ENCODE data around the gene NEDD4L.

NEDD4L gene

DNA sequence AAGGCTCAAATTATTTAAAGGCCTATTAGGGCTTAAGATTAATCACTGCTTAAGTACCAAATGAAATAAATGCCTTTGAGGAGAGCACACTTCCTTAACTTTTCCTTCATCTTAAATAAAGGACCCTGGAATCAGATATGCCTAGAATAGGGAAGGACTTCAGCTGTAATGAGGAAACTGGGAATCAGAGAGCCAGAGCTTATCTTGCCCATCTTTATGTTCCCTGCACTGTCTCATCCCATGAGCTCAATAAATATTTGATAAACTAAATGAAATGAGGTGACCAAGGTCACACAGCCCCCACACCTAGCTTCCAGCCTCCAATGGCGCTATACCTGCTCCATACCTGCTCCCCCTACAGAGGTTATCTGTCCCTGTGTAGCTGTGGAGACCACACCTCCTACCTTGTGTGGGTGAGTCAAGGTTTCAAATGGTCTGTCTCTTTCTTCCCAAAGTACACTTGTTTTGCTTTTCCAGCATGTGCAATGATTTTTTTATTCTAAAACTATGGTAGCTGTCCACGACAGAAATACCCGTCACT, 23.4 kb upstream of the NEDD4L start:
- no peak for ATAC-seq
- TF ChIP-seq ZNF565 (CRISPR knock-in tag; conservative IDR thresholded peaks at IDR 0.05; ENCODE audit: low read depth) (no peak), RARB (CRISPR knock-in tag; IDR thresholded peaks at IDR 0.05) (no peak), BACH2 (CRISPR knock-in tag; IDR thresholded peaks at IDR 0.05; ENCODE audit: borderline replicate concordance) (no peak)
- TF ChIP-seq, protein P1, sequence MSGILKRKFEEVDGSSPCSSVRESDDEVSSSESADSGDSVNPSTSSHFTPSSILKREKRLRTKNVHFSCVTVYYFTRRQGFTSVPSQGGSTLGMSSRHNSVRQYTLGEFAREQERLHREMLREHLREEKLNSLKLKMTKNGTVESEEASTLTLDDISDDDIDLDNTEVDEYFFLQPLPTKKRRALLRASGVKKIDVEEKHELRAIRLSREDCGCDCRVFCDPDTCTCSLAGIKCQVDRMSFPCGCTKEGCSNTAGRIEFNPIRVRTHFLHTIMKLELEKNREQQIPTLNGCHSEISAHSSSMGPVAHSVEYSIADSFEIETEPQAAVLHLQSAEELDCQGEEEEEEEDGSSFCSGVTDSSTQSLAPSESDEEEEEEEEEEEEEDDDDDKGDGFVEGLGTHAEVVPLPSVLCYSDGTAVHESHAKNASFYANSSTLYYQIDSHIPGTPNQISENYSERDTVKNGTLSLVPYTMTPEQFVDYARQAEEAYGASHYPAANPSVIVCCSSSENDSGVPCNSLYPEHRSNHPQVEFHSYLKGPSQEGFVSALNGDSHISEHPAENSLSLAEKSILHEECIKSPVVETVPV (CRISPR knock-in tag; IDR thresholded peaks at IDR 0.05): no peak

DNA sequence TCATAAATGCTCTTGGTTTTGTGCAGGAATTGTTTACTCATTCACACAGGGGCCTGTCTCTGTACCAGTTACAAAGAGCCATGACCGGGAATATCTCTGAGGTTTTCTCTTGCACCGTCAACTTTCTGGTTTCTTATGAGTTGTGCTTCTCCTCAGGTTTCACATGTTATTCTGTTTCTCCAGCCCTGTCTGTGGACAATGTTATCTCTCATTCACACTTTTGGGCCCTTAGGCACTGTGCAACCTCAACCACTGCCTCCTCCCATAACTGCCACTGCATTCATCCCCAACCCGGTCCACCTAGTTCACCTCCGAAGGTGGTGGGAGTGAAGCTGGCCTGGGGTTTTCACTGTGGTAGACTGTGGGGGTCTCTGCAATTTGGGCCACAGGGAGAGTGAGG, 22.5 kb upstream of the NEDD4L start:
- no peak for ATAC-seq
- TF ChIP-seq SNAI2 (CRISPR knock-in tag; IDR thresholded peaks at IDR 0.05): no peak
- no peak for TF ChIP-seq ARNTL (CRISPR knock-in tag; IDR thresholded peaks at IDR 0.05; ENCODE audit: borderline replicate concordance, low read depth)
- no peak for TF ChIP-seq ZC3H10 (CRISPR knock-in tag; IDR thresholded peaks at IDR 0.05)

DNA sequence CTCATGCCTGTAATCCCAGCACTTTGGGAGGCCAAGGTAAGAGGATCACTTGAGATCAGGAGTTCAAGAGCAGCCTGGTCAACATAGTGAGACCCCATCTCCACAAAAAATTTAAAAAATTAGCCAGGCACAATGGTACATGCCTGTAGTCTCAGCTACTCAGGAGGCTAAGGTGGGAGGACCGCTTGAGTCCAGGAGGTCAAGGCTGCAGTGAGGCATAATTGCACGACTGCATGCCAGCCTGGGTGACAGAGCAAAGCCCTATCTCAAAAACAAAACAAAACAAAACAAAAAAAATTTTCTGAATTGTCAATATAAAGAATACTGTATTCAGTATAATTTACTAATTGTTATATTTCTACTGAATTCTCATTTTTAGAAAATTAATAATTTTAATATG, 20.9 kb upstream of the NEDD4L start:
- TF ChIP-seq, protein P2, sequence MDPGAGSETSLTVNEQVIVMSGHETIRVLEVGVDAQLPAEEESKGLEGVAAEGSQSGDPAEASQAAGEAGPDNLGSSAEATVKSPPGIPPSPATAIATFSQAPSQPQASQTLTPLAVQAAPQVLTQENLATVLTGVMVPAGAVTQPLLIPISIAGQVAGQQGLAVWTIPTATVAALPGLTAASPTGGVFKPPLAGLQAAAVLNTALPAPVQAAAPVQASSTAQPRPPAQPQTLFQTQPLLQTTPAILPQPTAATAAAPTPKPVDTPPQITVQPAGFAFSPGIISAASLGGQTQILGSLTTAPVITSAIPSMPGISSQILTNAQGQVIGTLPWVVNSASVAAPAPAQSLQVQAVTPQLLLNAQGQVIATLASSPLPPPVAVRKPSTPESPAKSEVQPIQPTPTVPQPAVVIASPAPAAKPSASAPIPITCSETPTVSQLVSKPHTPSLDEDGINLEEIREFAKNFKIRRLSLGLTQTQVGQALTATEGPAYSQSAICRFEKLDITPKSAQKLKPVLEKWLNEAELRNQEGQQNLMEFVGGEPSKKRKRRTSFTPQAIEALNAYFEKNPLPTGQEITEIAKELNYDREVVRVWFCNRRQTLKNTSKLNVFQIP (CRISPR knock-in tag; IDR thresholded peaks at IDR 0.05; ENCODE audit: borderline replicate concordance, low read depth): no peak
- TF ChIP-seq CSDC2 (CRISPR knock-in tag; IDR thresholded peaks at IDR 0.05): no peak
- no peak for TF ChIP-seq ZC3H10 (CRISPR knock-in tag; IDR thresholded peaks at IDR 0.05)
- TF ChIP-seq, protein P3, sequence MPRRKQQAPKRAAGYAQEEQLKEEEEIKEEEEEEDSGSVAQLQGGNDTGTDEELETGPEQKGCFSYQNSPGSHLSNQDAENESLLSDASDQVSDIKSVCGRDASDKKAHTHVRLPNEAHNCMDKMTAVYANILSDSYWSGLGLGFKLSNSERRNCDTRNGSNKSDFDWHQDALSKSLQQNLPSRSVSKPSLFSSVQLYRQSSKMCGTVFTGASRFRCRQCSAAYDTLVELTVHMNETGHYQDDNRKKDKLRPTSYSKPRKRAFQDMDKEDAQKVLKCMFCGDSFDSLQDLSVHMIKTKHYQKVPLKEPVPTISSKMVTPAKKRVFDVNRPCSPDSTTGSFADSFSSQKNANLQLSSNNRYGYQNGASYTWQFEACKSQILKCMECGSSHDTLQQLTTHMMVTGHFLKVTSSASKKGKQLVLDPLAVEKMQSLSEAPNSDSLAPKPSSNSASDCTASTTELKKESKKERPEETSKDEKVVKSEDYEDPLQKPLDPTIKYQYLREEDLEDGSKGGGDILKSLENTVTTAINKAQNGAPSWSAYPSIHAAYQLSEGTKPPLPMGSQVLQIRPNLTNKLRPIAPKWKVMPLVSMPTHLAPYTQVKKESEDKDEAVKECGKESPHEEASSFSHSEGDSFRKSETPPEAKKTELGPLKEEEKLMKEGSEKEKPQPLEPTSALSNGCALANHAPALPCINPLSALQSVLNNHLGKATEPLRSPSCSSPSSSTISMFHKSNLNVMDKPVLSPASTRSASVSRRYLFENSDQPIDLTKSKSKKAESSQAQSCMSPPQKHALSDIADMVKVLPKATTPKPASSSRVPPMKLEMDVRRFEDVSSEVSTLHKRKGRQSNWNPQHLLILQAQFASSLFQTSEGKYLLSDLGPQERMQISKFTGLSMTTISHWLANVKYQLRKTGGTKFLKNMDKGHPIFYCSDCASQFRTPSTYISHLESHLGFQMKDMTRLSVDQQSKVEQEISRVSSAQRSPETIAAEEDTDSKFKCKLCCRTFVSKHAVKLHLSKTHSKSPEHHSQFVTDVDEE (CRISPR knock-in tag; IDR thresholded peaks at IDR 0.05): no peak
- no peak for ATAC-seq

DNA sequence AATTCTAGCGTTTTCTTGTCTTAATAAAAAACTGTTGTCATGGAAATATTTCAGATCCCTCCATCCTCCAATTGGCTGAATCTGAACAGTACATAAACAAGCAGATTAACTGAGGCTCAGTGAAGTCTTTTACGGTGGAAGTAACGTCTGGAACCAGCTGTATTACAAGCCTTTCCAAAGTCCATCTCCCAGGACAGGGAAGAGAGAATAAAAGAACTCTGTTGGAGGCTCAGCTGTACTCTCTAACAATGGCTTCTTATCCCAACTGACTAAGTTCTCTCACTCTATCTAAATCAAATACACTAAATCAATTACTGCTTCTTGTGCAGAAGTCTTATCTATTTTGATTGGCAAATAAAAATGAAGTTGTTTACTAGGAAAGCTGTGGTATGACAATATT, 19.9 kb upstream of the NEDD4L start:
- no peak for ATAC-seq
- 0 out of 2 replicates have a peak, but pooled peaks have one; percentile 37 for TF ChIP-seq ZNF8 (CRISPR knock-in tag; IDR thresholded peaks at IDR 0.05)
- no peak for TF ChIP-seq ZNF565 (CRISPR knock-in tag; conservative IDR thresholded peaks at IDR 0.05; ENCODE audit: low read depth)
- no peak for TF ChIP-seq CSDC2 (CRISPR knock-in tag; IDR thresholded peaks at IDR 0.05)
- TF ChIP-seq BACH2 (CRISPR knock-in tag; IDR thresholded peaks at IDR 0.05; ENCODE audit: borderline replicate concordance): no peak

DNA sequence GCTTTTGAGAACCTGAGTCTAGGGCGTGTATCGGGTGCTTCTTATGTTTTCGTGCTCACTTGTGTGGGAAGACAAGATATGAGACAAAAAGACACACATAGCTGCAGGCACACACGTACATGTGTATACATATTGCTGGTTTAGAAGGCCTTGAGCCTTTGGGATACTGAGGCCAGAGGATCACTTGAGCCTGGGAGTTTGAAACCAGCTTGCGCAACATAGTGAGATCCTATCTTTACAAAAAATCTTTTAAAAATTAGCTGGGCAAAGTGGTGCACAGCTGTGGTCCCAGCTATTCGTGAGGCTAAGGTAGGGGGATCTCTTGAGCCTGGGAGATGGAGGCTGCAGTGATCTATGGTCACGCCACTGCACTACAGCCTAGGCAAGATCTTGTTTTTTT, 18.8 kb upstream of the NEDD4L start:
- TF ChIP-seq, protein P2 (CRISPR knock-in tag; IDR thresholded peaks at IDR 0.05; ENCODE audit: borderline replicate concordance, low read depth): no peak
- TF ChIP-seq TCF4 (CRISPR knock-in tag; IDR thresholded peaks at IDR 0.05; ENCODE audit: borderline replicate concordance): no peak
- no peak for ATAC-seq

DNA sequence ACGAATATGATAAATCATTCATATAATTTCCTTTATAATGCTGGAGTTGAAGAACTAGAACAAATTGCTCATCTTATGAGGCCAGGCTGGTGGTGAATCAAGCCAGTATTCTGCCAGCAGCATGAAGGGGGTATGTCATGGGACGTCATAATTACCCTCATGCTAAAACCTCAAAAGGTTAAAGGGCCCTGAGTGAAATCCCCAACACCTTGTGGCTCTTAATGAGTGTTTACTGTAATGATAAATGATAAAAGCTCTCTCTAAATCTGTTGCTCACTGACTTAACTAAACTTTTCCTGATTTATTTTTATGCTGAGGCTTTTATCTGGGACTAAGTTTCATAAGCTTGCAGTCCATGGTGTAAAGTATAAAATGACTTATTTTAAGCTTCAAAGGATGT, 18.3 kb upstream of the NEDD4L start:
- ATAC-seq: no peak
- TF ChIP-seq, protein P3 (CRISPR knock-in tag; IDR thresholded peaks at IDR 0.05): no peak
